Cardiac fibroblast (primary cell): Measurements from ENCODE around the gene CARS2.
A peak's percentile ranks its signal among the peaks of the same experiment; 100 is the strongest.

ENCODE experiments used
- DNase-seq, 2 donors: peaks; one replicate each; pipeline versions ENCODE4 v3.0.0 to v3.0.0-alpha.2; 2010; ENCODE audit warnings: low read depth in 2 of 2
- H3K4me3 ChIP-seq, 2 donors: replicated peaks in 1 of 2; 1 replicate in 1 of 2; 2 replicates in 1 of 2; pipeline ENCODE4 v1.5.1; 2011; ENCODE audit warnings: low read depth in 2 of 2, low read length in 2 of 2, mild to moderate bottlenecking in 2 of 2, moderate library complexity in 1 of 2
- TF ChIP-seq, protein P1 (sequence below): IDR thresholded peaks from one replicate; pipeline ENCODE4 v1.5.1; 2011; ENCODE audit warnings: low read depth, mild to moderate bottlenecking, low read length, inconsistent platforms

The CARS2 gene

DNA sequence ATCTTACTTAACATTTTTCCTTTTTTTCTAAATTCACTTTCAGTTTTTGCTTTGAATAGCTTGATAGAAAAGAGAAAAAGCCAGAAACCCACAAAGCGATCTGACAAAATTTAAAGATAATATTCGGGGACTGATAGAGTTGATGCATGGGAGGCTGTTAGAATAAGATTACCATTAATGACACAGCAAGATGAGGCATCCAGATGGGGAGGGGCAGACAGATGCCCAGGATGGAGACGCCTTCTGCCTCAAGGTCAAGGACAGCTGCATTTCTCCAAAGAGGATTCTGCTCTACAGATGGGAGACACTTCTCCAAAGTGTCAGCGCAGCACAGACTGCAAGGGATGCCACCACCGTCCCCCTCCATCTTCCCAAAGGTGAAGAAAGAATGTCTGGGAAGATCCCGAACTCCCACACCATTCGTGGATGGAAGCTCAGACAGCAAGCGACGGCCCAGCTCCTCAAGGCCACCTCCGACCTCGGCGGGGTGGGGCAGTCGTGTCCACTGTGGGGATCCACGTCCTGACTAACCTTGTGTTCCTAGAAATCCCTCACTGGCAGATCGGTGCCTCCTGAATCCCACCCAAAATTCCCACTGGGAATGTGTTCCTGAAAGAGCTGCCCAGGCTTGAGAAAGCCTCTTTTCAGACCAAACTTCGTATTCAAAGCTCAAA, 57.6 kb downstream of the CARS2 start:
- H3K4me3 ChIP-seq: no peak overlapping the region
- DNase-seq: no peak
- TF ChIP-seq, protein P1, sequence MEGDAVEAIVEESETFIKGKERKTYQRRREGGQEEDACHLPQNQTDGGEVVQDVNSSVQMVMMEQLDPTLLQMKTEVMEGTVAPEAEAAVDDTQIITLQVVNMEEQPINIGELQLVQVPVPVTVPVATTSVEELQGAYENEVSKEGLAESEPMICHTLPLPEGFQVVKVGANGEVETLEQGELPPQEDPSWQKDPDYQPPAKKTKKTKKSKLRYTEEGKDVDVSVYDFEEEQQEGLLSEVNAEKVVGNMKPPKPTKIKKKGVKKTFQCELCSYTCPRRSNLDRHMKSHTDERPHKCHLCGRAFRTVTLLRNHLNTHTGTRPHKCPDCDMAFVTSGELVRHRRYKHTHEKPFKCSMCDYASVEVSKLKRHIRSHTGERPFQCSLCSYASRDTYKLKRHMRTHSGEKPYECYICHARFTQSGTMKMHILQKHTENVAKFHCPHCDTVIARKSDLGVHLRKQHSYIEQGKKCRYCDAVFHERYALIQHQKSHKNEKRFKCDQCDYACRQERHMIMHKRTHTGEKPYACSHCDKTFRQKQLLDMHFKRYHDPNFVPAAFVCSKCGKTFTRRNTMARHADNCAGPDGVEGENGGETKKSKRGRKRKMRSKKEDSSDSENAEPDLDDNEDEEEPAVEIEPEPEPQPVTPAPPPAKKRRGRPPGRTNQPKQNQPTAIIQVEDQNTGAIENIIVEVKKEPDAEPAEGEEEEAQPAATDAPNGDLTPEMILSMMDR: no peak

DNA sequence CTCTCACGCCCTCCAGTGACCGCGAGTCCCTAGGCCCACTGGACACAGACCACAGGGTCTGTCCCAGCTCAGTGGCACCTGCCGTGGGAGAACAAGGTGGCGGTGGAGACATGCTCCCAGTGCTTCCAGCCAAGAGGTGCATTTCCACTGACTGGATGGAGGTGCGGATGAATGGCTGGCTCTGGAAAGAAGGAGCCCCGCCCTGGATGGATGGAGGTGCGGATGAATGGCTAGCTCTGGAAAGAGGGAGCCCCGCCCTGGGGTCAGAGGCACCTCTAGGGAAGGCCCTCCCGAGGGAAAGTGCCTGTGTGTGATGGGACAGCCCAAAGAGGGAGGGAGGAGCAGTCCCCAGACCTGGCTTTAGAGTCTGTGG, 58.6 kb downstream of the CARS2 start:
- no peak overlapping the region for H3K4me3 ChIP-seq
- TF ChIP-seq, protein P1: no peak
- DNase-seq: no peak

DNA sequence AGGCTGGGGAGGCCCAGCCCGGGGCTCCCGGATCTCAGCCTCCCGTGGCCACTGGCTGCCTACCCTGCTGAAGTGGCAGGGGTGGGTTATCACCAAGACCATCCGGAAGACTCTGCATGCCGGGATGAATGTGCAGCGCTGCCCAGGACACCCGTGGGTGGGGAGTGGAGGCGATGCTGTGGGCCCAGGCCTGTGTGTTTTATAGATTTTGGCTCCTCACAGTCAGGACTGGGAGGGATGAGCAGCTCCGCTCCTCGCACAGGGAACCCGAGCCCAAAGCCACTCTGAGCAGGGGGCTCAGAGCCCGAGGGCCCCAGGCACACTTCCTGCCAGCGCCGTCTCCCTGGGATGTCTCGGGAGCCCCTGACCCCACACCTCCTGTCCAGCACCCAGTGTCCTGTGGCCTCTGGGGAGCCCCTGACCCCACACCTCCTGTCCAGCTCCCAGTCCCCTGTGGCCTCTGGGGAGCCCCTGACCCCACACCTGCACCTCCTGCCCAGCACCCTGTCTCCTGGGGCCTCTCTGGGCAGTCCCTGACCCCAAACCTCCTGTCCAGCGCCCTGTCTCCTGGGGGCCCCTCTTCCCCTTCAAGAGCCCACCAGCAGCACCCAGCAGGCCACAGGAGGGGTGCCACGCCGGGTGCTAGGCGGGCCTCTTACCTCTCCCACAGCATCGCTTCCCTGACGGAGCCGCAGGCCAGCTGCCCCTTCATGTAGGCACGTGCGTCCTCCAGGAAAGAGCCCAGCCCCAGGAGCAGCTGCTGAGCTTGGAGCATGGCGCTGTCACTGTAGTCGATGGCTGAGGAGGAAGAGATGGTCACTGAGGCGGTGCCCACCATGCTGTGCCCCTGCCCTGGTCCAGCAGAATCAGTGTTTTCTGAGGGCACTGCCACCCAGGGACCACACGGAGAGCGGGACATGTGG, 59.2 kb downstream of the CARS2 start:
- DNase-seq: no peak
- TF ChIP-seq, protein P1: no peak
- H3K4me3 ChIP-seq: no peak overlapping the region

DNA sequence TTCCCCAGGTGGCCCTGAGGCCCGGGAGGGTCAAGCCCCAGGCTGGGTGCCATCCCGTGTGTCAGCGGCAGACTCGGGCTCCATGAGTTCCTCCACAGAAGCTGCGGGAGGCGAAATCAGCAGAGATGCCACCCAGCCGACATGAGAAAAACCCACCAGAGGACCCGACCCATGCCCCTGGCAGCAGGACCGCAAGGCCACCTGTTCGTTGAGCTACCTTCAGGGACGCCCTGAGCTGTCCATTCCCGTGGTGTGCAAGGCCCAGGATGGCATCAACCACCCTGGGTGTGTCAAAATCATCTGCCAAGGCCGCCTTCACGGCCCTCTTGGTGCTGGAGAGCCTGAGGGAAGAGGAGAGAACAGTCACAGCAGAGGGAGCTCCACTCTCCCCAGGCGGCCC, 60.2 kb downstream of the CARS2 start:
- TF ChIP-seq, protein P1: no peak
- no peak overlapping the region for H3K4me3 ChIP-seq
- no peak for DNase-seq

DNA sequence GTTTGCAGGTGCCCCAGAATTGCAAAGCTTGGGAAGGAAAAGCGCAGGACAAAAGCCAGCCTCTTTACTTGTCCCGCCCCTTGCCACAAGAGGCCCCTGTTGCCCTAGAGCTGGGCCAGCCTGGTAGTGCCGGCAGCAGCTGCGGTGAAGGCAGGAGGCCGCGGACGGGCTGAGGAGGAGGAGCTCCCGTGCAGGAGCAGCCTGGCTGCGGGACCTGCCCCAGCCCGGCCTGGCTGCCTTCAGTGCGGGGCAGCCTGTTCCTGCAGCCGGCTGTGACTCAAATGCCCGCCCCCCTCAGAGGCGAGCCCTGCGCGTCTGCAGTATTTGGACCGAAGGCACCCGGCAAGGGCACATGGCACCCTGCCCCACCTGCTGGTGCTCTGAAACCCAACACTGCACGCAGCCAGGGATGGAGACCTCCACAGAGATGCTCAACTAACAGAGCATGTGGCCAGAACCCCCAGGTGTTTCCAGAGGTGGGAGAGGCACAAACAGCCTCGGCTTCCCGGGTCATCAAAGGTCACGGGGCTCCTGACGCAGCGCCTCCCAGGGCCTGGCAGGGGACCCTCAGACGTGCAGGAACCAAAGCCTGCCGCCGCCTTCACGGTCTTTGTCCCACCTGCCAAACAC, 60.9 kb downstream of the CARS2 start:
- TF ChIP-seq, protein P1: peak; percentile 4
- H3K4me3 ChIP-seq: no peak overlapping the region
- DNase-seq: peak; percentile 28 to 63

DNA sequence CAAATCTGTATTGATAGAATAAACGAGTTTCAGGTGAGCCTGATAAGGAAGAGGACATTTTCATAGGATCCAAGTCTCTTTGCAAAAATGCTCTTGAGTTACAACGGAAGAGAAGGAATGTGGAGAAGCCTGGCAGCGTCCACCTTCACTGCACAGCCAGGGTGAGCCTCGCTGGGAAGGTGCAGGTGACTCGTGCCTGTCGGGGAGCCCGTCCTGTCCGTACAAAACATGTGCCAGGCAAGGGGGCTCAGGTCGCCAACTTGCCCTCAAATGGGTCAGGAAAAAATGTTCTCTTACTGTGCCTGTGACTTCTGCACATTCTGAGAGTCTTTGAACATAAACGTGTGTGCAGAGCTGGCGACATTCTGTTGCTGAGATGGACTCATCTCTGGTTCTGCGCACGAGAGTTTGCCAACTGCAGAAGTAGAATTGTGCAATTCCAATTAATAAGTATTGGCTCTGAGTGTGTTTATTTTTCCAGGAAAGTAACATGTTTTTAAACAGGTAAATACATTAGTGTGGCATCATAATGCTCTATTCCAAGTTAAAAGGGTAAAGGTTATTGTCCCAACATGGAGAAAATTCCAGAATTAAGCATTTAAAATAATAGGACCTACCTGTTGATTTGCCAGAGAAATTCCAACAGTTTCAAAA, 62.0 kb downstream of the CARS2 start:
- DNase-seq: no peak
- H3K4me3 ChIP-seq: no peak overlapping the region
- TF ChIP-seq, protein P1: no peak
